Stimulated activated CD4-positive, alpha-beta T cell treated with anti-CD3 and anti-CD28 coated beads, Interleukin-12 subunit alpha, Interleukin-12 subunit beta, amount 100 ng/mL, for 4 hours (primary cell): Measurements from ENCODE around the gene FOXK2.
"Not testable (repeated sequence)": the region's sequence is repeated elsewhere in the genome, so short reads cannot be mapped to it uniquely, and the experiment has no call there.

ENCODE experiments used
- DNase-seq: peaks from one replicate; pipeline ENCODE4 v3.0.0-alpha.2; 2020

The FOXK2 gene

DNA sequence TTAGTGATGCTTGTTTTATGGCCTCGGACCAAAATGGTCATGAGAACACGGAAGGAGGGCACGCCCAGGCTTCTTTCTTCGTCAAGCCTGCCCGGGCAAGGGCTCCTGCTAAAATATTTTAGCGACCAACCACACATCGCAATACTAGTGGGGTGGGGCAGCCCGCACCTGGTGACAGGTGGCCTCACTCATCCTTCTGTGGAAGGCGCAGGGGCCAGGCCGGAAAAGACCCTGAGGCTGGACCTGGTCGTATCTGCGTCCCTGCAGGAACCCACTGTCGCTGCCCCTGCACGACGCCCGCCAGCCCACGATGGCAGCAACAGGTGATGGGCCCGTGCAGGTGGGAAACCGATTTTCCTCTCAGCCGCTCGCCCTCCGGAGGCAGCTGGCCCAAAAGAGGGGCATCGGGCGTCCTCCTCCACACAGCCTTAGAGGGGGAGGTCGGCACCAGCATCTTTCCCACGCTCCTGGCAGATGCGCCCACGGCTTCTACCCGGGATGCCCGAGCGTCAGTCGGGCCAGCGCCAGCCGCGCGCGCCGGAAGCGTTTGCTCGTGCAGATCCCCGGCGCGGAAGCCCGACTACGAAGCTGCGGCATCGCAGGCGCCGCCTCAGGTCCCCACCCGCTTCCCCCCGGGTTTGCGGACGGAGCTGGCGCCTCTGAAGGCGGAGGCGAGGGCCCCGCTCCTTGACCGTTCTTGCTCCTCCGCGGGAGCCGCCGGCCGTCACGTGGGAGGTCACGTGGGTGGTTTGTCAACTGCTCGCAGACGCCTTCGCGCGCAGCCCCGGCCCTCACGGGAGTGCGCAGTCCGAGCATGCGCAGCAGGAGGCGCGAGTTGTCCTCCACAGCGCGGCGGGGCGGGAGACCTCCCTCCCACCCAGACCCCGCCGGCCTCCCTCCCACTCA is 22.8 kb upstream of the FOXK2 start:
- DNase-seq: peak; percentile 89

DNA sequence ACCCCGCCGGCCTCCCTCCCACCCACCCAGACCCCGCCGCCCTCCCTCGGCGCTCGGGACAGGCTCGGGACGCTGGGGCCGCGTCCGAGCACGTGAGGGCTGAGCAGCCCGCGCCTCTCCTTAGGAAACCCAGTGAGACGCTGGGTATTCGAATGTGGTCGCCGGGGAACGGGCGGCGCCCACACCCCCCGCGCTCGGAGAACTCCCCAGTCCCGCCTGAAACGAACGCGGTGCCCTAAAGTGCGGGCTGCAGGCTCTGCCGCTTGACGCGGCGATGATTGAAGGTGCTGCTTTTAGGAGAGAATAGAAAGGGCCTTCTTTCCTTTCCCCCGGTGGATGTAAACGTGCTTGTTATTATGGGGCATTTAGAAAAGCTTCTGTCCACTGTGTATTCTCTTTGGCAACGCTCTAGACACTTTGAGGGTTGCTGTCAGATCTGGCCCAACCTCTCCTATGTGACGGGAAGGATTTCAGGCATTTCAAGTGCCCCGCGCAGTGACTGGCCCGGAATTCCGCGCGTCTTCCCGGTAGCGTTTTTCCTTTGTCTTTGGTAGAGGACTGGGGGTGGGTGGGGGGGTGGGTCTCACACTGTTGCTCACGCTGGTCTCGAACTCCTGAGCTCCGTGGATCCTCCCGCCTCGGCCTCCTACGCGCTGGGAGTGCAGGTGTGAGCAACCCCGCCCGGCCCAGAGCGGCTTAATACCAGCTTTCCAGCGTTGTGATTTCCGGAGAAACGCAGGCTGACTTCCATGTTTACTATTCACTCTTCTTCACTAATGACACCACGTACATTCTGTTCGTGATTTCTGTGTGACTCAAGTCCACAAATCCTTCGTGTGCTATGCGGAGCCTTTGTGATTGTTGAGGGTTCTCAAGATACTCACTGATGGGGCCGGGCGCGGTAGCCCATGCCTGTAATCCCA is 21.8 kb upstream of the FOXK2 start:
- DNase-seq: peak; percentile 38

DNA sequence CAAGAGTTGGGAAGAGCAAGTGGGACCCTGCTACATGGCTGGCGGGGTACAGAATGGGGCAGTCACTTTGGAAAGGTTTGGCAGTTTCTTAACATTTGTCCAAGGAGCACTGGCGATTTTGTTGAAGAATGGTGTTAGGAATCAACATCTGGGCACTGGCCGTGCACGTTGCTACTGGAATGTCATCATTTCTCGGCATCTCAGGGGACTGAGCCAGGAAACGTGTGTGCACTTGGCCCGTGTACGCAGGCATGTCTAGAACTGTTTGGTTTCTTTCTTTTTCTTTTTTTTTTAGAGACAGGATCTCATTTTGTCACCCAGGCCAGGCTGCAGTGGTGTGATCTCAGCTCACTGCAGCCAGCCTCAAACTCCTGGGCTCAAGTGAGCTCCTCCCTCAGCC is 17.3 kb upstream of the FOXK2 start:
- DNase-seq: no peak

DNA sequence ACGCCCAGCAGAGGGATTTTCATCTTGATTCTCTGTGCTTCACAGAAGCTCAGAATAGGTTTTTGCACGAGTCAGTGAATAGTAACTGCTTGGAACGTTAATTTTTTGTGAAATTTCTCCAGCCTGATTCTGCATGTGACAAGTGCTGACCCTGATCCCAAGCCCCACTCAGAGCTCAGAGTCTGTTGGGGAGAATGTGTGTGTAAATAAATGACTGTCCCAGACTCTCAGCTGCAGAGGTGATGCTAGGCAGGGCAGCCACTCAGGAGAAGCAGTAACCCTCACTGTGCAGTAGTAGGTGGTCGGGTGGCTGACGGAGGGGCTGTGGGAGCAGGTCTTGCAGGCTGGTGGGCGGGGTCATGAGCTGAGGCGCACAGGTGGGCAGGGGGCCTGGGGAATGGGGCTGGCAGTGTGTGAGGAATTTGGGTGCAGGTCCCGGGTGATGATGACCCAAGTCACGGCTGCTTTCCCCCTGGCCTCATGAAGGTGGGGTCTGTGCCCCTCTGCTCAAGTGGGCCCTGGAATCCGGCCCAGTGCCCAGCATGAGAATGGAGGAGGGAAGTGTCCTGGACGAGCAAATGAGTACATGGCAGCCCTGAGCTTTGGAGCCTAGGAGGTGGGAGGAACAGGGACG is 16.3 kb upstream of the FOXK2 start:
- no peak for DNase-seq

- no peak for DNase-seq
These were observed 15.7 kb upstream of the FOXK2 start for GRCh38 chr17:82503728-82504308.

- DNase-seq: no peak
These were observed 14.2 kb upstream of the FOXK2 start for GRCh38 chr17:82505296-82505695.

DNA sequence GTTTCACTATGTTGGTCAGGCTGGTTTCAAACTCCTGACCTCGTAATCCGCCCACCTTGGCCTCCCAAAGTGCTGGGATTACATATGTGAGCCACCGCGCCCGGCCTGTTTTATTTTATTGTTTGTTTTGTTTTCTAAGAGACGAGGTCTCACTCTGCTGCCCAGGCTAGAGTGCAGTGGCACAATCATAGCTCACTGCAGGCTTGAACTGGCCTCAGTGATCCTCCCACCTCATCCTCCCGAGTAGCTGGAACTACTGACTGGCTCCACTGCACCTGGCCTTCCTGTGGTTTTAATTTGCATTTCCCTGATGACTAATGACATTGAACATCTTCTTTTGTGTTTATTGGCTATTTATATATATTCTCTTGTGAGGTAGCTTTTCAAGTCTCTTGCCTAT is 13.1 kb upstream of the FOXK2 start:
- not testable (repeated sequence) for DNase-seq

- DNase-seq: no peak
These were observed 11.8 kb upstream of the FOXK2 start for GRCh38 chr17:82507631-82508175.

DNA sequence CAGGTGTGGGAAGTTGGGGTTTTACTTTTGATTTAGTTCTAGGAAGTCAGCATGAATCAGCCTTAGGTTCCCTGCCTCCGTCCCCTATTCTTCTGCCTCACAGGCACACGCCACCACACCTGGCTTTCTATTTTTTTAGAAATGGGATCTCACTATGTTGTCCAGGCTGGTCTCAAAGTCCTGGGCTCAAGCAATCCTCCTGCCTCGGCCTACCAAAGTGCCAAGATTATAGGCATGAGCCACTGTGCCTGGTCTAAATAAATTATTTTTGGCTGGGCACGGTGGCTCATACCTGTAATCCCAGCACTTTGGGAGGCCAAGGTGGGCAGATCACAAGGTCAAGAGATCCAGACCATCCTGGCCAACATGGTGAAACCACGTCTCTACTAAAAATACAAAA is 7.9 kb upstream of the FOXK2 start:
- not testable (repeated sequence) for DNase-seq

GRCh38 chr17:82513864-82514263 is 5.7 kb upstream of the FOXK2 start:
- not testable (repeated sequence) for DNase-seq

GRCh38 chr17:82517230-82517865 is 2.2 kb upstream of the FOXK2 start:
- DNase-seq: no peak

GRCh38 chr17:82519971-82520903 is 705 bp downstream of the FOXK2 start:
- DNase-seq: peak; percentile 32

- no peak for DNase-seq
These were observed 5.0 kb downstream of the FOXK2 start for GRCh38 chr17:82524540-82524939.

DNA sequence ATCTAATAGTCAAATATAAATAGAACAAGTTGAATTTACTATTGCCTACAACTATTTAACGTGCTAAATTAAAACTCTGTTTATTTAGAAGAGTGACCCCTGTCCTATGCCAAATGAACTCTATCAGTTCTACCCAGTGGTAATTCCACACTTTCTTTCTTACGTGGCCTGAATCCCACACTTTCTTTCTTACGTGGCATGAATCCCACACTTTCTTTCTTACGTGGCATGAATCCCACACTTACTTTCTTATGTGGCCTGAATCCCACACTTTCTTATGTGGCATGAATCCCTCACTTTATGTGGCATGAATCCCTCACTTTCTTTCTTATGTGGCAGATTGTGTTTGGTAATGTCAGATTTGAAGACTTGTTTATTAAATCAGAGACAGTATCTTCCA is 6.2 kb downstream of the FOXK2 start:
- DNase-seq: no peak

- DNase-seq: no peak
These were observed 8.4 kb downstream of the FOXK2 start for GRCh38 chr17:82527898-82528297.

GRCh38 chr17:82528484-82529265 is 9.1 kb downstream of the FOXK2 start:
- no peak for DNase-seq

- DNase-seq: no peak
These were observed 10.4 kb downstream of the FOXK2 start for GRCh38 chr17:82529914-82530300.

DNA sequence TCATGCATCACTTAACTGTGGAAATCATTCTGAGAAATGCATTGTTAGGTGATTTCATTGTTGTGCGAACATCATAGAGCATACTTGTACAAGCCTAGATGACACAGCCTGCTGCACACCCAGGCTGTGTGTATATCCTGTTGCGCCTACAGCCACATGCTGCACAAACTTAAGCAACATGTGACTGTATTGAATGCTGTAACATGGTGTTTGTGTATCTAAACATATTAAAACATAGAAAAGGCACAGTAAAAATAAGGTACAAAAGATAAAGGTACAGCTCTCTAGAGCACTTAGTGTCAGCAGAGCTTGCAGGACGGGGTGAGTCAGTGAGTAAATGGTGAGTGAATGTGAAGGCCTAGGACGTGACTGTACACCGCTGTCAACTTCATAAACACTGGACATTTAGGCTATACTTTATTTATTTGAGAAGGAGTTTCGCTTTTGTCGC is 11.9 kb downstream of the FOXK2 start:
- DNase-seq: no peak

- DNase-seq: no peak
These were observed 14.9 kb downstream of the FOXK2 start for GRCh38 chr17:82534401-82534812.
